Activated gamma-delta T cell treated with Interleukin-2 at 50 U/mL for 16 hours (primary cell): ENCODE results near the gene BAIAP2.

Experiments
- DNase-seq: peaks from one replicate; pipeline ENCODE4 v3.0.0-alpha.2; 2020

Gene BAIAP2

GRCh38 chr17:81163051-81163695, 128.2 kb downstream of the BAIAP2 start:
- no peak for DNase-seq

GRCh38 chr17:81163703-81164370, 128.9 kb downstream of the BAIAP2 start:
- no peak for DNase-seq

GRCh38 chr17:81164371-81165245, 129.7 kb downstream of the BAIAP2 start:
- DNase-seq = no peak

- DNase-seq = no peak
Measured at GRCh38 chr17:81165246-81166032, 130.5 kb downstream of the BAIAP2 start, which contains the start of gene PVALEF. Gene PVALEF, plus strand, starts transcription at chr17:81165507. Its CDS starts 15,720 bp downstream, at chr17:81181227.

GRCh38 chr17:81166033-81166492, 131.1 kb downstream of the BAIAP2 start, which contains the start of gene AATK:
Gene AATK, minus strand, starts transcription at chr17:81166221. Its CDS starts 229 bp downstream, at chr17:81165992.
- no peak for DNase-seq
